Muscle of back (tissue), 11 donors: ENCODE data around the gene DTX3. TPM values are rescaled to one million over a fixed set of nuclear protein-coding genes. Genes with fewer than 3 reads are reported as not detected.
A peak's percentile ranks its signal among the peaks of the same experiment; 100 is the strongest.
"Not testable (repeated sequence)": the region's sequence is repeated elsewhere in the genome, so short reads cannot be mapped to it uniquely, and the experiment has no call there.

Source experiments
- DNase-seq, 3 donors: peaks; one replicate each; pipeline versions ENCODE4 v3.0.0 to v3.0.0-alpha.2; 2013
- polyA plus RNA-seq, 10 donors: library from polyadenylated mRNA; unstranded; fragments of 120-200 nt; gene quantifications; one replicate each; pipeline ENCODE4 v1.2.1, GENCODE V29; 2013; ENCODE audit not compliant: insufficient read length in 10 of 10

DTX3 gene
- polyA plus RNA-seq, 10 donors, result 21.8 to 42.7 (median 26.5) TPM

- no peak for DNase-seq
Observed at GRCh38 chr12:57630891-57631433, 26.3 kb downstream of the DTX3 start.

- DNase-seq, result peak in 1 of 3 donors; percentile 30
Observed at GRCh38 chr12:57631566-57632072, 27.0 kb downstream of the DTX3 start.

GRCh38 chr12:57632073-57632957 lies 27.7 kb downstream of the DTX3 start:
- DNase-seq, result peak in 1 of 3 donors; percentile 57

- peak in 2 of 3 donors; percentile 44 to 86 for DNase-seq
Observed at GRCh38 chr12:57632958-57633840, 28.6 kb downstream of the DTX3 start, which contains the start of gene B4GALNT1. Gene B4GALNT1, minus strand, starts transcription at chr12:57633201. Its CDS starts 1,069 bp downstream, at chr12:57632132.

- not testable (repeated sequence) for DNase-seq
Observed at GRCh38 chr12:57636731-57637130, 32.1 kb downstream of the DTX3 start.

- DNase-seq, result no peak
Observed at GRCh38 chr12:57637364-57637763, 32.7 kb downstream of the DTX3 start.

- DNase-seq, result no peak
Observed at GRCh38 chr12:57638096-57638495, 33.5 kb downstream of the DTX3 start.

- DNase-seq, result no peak
Observed at GRCh38 chr12:57640175-57641042, 35.8 kb downstream of the DTX3 start.

- DNase-seq, result no peak
Observed at GRCh38 chr12:57641699-57642442, 37.2 kb downstream of the DTX3 start.

GRCh38 chr12:57645990-57646658 lies 41.5 kb downstream of the DTX3 start:
- DNase-seq, result not testable (repeated sequence)

- DNase-seq, result not testable (repeated sequence)
Observed at GRCh38 chr12:57646659-57647049, 42.0 kb downstream of the DTX3 start.

- no peak for DNase-seq
Observed at GRCh38 chr12:57654042-57654441, 49.4 kb downstream of the DTX3 start.

- no peak for DNase-seq
Observed at GRCh38 chr12:57655541-57656240, 51.1 kb downstream of the DTX3 start.

GRCh38 chr12:57656408-57656807 lies 51.8 kb downstream of the DTX3 start:
- not testable (repeated sequence) for DNase-seq

- no peak for DNase-seq
Observed at GRCh38 chr12:57657744-57658143, 53.1 kb downstream of the DTX3 start.

GRCh38 chr12:57658890-57659289 lies 54.3 kb downstream of the DTX3 start:
- DNase-seq, result no peak
